ENCODE results near the gene BCL7A. TPM values are rescaled to one million over a fixed set of nuclear protein-coding genes. Genes with fewer than 3 reads are reported as not detected.

The BCL7A gene
- total and polyA plus RNA-seq, 2 of the 8 experiments (the other 6 are each of a cell fraction or from before 2014, with no cell fraction given) = 11.9 to 12.7 TPM

GRCh38 chr12:121986489-121987245 lies 35.0 kb upstream of the BCL7A start:
- H4K91ac ChIP-seq (replicated peaks; ENCODE audit: insufficient read length, low read length) = no peak overlapping the region
- H3K4ac ChIP-seq (replicated peaks; ENCODE audit: insufficient read length, low read depth, low read length) = no peak overlapping the region
- H3K23ac ChIP-seq (ENCODE audit: insufficient read length) = no peak overlapping the region
- no peak overlapping the region for H3K4me3 ChIP-seq (ENCODE audit: extremely low read depth in 1 of 4, insufficient read depth in 2 of 4, low read depth in 3 of 4, low read length in 4 of 4)
- H2BK15ac ChIP-seq (ENCODE audit: low read length) = no peak overlapping the region
- H2AK5ac ChIP-seq (ENCODE audit: low read depth, low read length) = no peak overlapping the region
- H3K79me1 ChIP-seq (ENCODE audit: low read depth, low read length) = no peaks in the 10 kb centered on the region
- TF ChIP-seq GABPA (IDR thresholded peaks at IDR 0.05; ENCODE audit: borderline replicate concordance, insufficient read depth, low read length) (no peak), KDM1A (IDR thresholded peaks at IDR 0.05; ENCODE audit: borderline replicate concordance, low read length) (no peak), POU5F1 (IDR thresholded peaks at IDR 0.05; ENCODE audit: low read depth, low read length) (no peak), RBBP5 (IDR thresholded peaks at IDR 0.05; ENCODE audit: borderline replicate concordance, low read depth, low read length) (no peak), EGR1 (IDR thresholded peaks at IDR 0.05; ENCODE audit: borderline replicate concordance, low read depth, low read length) (no peak), CBX8 (IDR thresholded peaks at IDR 0.05; ENCODE audit: borderline replicate concordance, low read depth, low read length) (no peak), SIX5 (IDR thresholded peaks at IDR 0.05; ENCODE audit: low read depth, low read length) (no peak), NANOG (IDR thresholded peaks at IDR 0.05; ENCODE audit: insufficient read depth, low read depth, low read length, poor library complexity, severe bottlenecking) (no peak)
- no peak overlapping the region for H2BK20ac ChIP-seq (ENCODE audit: low read length)
- no peak overlapping the region for H2BK120ac ChIP-seq (replicated peaks; ENCODE audit: low read depth, low read length)
- DNase-seq (ENCODE audit: low read depth in 1 of 2, low spot score in 2 of 2) (no peak), FAIRE-seq (no peak)
- no peak overlapping the region for H3K27ac ChIP-seq (ENCODE audit: low read depth, low read length)
- no peaks in the 10 kb centered on the region for H3K4me1 ChIP-seq (replicated peaks in 1 of 4; ENCODE audit: control insufficient read depth in 3 of 4, insufficient read depth in 4 of 4, low read length in 3 of 4)
- H3K9me3 ChIP-seq (ENCODE audit: insufficient read depth in 2 of 2, low read depth in 1 of 2, low read length in 1 of 2) = no peaks in the 10 kb centered on the region
- H3K14ac ChIP-seq (ENCODE audit: insufficient read length) = no peak overlapping the region
- no peak overlapping the region for H2BK12ac ChIP-seq (ENCODE audit: low read depth, low read length)
- no peaks in the 10 kb centered on the region for H3K36me3 ChIP-seq (ENCODE audit: control insufficient read depth in 2 of 4, insufficient read depth in 4 of 4, low read length in 3 of 4)
- H4K8ac ChIP-seq (ENCODE audit: extremely low read depth, insufficient read depth, low read length) = no peak overlapping the region
- H3K4me2 ChIP-seq (ENCODE audit: insufficient read depth in 1 of 2, low read depth in 2 of 2, low read length in 2 of 2) = no peak overlapping the region
- H2BK5ac ChIP-seq (ENCODE audit: low read depth, low read length) = no peak overlapping the region
- POLR2A ChIA-PET (ENCODE audit: partially characterized antibody) = interaction anchor here (0.6 to 1.1 kb wide), 3 partner anchors 34 to 861 kb away, joined by 3 to 4 read pairs (median 4); no protein-coding TSS in a partner anchor
- H3K18ac ChIP-seq (ENCODE audit: extremely low read depth, low read length) = no peak overlapping the region
- no peaks in the 10 kb centered on the region for H4K20me1 ChIP-seq (replicated peaks in 1 of 2; ENCODE audit: control insufficient read depth in 1 of 2, insufficient read depth in 2 of 2, low read length in 2 of 2)
- CTCF ChIA-PET (ENCODE audit: partially characterized antibody) = no interaction called here
- no peaks in the 10 kb centered on the region for H3K79me2 ChIP-seq (ENCODE audit: control insufficient read depth in 1 of 2, insufficient read depth in 2 of 2, low read length in 2 of 2)
- no peak overlapping the region for H3K9ac ChIP-seq (replicated peaks in 1 of 4; ENCODE audit: extremely low read depth in 1 of 4, low read depth in 3 of 4, low read length in 3 of 4)
- no peaks in the 10 kb centered on the region for H3K27me3 ChIP-seq (replicated peaks in 1 of 4; ENCODE audit: control insufficient read depth in 3 of 4, extremely low read depth in 1 of 4, insufficient read depth in 3 of 4, low read length in 3 of 4)
- H3K56ac ChIP-seq (replicated peaks; ENCODE audit: insufficient read length, low read depth, low read length) = no peak overlapping the region
- no peak overlapping the region for H2AFZ ChIP-seq (ENCODE audit: low read length)
- no peak overlapping the region for H4K5ac ChIP-seq (ENCODE audit: insufficient read length, low read depth, low read length)
- H3K23me2 ChIP-seq (ENCODE audit: low read depth, low read length) = no peaks in the 10 kb centered on the region
- WGBS, 2 experiments (ENCODE audit: extremely low coverage in 1 of 2, insufficient coverage in 1 of 2, insufficient read length in 1 of 2, insufficient replicate concordance in 2 of 2, low coverage in 1 of 2, low lambda C conversion rate in 2 of 2, missing lambda C conversion rate in 1 of 2) = 81% methylated on average over 13 of the region's 14 CpGs; no CpG with 5 or more reads in 1 of the 2 experiments
